HG02885 (cell line): ENCODE data around the gene DAPL1.
"Not testable (repeated sequence)": the region's sequence is repeated elsewhere in the genome, so short reads cannot be mapped to it uniquely, and the experiment has no call there.

Experiments used
- ATAC-seq: cut with Tn5 transposase; IDR thresholded peaks from one replicate; pipeline ENCODE4 v1.9.1; 2021; ENCODE audit warnings: mild to moderate bottlenecking; ENCODE audit not compliant: unreplicated experiment, poor library complexity

Gene DAPL1

DNA sequence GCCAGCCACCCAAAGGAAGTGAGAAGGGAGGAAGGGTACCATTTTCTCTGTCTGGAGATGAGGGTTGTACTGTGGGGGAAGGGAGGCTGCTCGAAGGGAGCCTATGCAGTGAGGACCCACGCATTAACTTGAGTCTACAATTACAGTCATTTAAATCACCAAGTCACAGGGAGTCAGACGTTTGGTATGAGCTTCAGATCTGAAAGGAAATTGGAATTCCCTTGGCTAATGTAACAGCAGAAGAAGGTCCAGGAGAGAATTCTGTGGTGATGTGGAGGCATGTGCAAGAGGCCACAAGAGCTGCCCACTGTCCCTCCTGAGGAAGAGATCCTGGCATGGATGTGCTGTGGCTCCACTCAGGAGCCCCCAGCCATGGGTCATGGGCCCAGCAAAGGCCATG lies 22.5 kb downstream of the DAPL1 start:
- no peak for ATAC-seq

- ATAC-seq, result no peak
Measured at GRCh38 chr2:158818511-158818910, 23.4 kb downstream of the DAPL1 start.

- ATAC-seq, result no peak
Measured at GRCh38 chr2:158822193-158822592, 27.1 kb downstream of the DAPL1 start.

GRCh38 chr2:158823486-158824237 lies 28.5 kb downstream of the DAPL1 start:
- no peak for ATAC-seq

- ATAC-seq, result no peak
Measured at GRCh38 chr2:158825021-158825420, 29.9 kb downstream of the DAPL1 start.

DNA sequence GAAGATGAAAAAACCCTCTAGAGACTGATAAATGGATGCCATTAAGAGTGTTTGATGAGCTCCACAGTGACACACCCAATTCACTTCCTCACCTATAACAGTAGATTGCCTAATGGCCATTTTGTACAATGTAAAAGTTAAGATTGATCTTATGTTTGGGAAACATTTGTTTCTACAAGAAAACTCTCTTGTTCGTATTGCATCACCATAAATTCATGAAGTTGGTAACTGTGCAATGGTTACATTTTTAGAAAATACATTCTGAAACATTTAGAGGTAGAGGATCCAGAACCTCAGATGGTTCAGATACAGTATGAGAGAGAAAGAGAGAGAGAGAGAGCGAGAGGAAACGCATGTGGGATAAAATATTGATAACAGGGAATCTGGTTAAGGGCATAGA lies 31.8 kb downstream of the DAPL1 start:
- ATAC-seq, result no peak

GRCh38 chr2:158828378-158829164 lies 33.5 kb downstream of the DAPL1 start:
- no peak for ATAC-seq

DNA sequence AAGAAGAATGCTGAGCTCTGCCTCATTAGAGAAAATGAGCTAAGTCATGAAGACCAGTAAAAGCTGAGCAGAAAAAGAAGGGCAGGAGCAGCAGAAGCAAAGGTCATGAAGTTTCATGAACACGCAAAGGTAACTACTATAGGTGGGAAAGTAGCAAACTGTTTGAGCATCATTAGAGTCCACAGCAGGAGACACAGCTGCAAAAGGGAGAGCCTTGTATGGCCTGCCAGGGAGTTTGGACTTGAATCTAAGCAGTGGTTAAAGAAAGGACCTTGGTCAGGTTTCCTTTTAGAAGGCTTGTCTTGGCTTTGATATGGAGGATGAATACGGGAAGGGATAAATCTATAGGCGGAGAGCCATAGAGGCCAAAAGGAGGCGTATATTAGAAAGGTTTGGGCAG lies 34.0 kb downstream of the DAPL1 start:
- ATAC-seq, result no peak

DNA sequence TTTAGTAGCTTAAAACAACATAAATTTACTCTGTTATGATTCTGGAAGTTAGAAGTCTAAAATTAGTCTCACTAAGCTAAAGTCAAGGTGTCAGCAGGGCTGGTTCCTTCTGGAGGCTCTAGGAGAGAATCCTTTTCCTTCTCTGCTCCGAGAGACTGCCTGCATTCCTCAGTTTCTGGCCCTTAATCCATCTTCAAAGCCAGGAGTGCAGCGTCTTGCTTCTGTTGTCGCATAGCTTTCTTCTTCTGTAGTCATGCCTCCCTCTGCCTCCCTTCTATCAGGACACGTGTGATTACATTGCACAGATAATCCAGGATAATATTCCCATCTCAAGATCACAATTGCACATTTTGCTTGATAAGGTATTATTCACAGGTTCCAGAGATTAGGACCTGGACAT lies 35.1 kb downstream of the DAPL1 start:
- ATAC-seq, result no peak

- ATAC-seq, result no peak
Measured at GRCh38 chr2:158835431-158835830, 40.3 kb downstream of the DAPL1 start.

- ATAC-seq, result no peak
Measured at GRCh38 chr2:158837645-158838044, 42.5 kb downstream of the DAPL1 start.

GRCh38 chr2:158841850-158842249 lies 46.7 kb downstream of the DAPL1 start:
- no peak for ATAC-seq

DNA sequence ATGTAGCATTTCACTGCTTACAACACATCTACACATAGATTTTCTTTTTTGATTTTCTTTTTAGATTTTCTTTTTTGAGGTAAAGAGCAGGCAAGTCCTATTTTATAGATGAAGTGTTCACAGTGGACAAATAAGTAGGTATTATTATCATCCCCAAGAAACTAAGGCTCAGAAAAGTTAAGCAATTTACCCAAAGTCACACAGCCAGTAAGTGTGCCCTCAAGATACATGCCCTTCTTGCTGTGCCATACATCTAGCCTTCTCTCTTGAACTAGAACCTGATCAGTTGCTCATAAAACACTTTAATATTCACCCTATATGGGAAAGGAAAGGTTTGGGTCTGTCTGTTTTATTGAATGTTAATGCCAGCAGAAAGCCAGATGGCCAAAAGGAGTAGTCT lies 50.3 kb downstream of the DAPL1 start:
- no peak for ATAC-seq

GRCh38 chr2:158845859-158846258 lies 50.7 kb downstream of the DAPL1 start:
- ATAC-seq, result no peak

DNA sequence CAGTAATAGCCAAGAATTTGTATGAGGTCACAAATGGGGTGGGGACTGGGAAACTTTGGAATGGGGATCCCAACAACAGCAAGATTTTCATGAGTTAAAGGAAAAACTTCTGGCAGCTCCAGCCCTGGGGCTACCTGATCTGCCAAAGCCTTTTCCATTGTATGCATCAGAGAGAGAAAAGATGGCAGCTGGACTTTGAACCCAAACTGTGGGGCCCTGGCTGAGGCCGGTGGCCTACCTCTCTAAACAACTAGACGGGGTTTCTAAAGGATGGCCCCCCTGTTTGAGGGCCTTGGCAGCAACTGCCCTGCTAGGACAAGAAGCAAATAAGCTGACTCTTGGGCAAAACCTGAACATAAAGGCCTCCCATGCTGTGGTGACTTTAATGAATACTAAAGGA lies 52.4 kb downstream of the DAPL1 start:
- ATAC-seq, result not testable (repeated sequence)

DNA sequence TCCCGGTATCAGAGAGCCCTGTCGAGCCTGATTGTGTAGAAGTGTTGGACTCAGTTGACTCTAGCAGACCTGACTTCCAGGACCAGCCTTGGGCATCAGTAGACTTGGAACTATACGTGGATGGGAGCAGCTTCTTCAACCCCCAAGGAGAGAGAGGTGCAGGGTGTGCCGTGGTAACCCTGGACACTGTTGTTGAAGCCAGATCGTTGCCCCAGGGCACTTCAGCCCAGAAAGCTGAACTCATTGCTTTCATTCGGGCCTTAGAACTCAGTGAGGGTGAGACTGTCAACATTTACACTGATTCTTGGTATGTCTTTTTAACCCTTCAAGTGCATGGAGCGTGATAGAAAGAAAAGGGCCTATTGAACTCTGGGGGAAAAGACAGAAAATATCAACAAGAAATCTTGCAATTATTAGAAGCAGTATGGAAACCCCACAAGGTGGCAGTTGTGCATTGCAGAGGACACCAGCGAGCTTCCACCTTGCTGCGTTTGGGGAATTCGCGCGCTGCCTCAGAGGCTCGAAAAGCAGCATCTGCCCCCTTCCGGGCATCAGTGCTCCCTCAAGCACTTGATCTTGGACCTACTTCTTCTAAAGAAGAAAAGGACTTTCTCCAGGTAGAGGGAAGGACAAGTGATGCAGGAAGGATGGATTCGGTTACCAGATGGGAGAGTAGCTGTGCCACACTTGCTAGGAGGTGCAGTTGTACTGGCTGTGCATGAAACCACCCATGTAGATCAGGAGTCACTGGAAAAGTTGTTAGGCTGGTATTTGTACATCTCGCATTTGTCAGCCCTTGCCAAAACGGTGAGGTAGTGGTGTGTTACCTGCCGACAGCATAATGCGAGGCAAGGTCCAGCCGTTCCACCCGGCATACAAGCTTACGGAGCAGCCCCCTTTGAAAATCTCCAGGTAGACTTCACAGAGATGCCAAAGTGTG lies 53.2 kb downstream of the DAPL1 start:
- not testable (repeated sequence) for ATAC-seq

DNA sequence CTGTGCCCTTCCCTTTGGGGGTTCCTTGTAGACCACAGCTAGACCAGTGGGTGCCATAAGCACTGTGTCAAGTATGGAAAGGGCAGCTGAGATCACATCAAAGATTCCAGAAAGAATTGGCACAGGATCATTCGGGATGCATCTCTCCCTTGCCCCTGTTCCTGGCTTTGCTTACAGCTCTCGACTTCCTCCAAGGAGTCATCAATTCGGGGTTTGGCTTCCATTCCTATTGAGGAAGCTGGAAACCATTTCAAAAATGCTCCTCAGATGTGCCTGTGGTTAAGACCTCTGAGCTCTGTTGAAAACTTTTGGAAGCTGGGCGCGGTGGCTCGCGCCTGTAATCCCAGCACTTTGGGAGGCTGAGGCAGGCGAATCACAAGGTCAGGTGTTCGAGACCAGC lies 65.1 kb downstream of the DAPL1 start:
- not testable (repeated sequence) for ATAC-seq

- not testable (repeated sequence) for ATAC-seq
Measured at GRCh38 chr2:158861626-158862025, 66.5 kb downstream of the DAPL1 start.

GRCh38 chr2:158865469-158865868 lies 70.4 kb downstream of the DAPL1 start:
- not testable (repeated sequence) for ATAC-seq
